GM18519 (cell line): ENCODE data around the gene GHR.
"Not testable (repeated sequence)": the region's sequence is repeated elsewhere in the genome, so short reads cannot be mapped to it uniquely, and the experiment has no call there.

Experiments used
- ATAC-seq: cut with Tn5 transposase; IDR thresholded peaks from one replicate; pipeline ENCODE4 v1.9.1; 2021; ENCODE audit warnings: mild to moderate bottlenecking, moderate library complexity; ENCODE audit not compliant: unreplicated experiment, low FRiP score

GHR gene

DNA sequence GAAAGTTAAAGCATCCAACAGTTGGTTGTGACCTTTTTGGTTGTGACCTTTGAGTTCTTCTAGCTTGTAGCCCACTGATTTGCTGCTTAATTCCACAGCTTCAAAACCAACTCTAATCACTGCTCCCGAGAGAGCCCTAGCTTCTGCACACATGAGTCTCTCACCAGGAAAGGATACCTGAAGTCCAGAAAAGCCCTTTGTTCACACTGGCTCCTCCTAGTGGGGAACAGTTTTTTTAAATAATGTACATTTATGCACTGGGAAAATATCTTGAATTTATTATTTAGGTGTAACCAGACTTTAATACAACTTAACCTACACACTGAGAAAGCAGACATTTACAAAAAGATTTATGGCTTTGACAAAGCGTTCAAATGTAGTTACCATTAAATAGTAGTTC, 213.2 kb downstream of the GHR start:
- ATAC-seq = no peak

DNA sequence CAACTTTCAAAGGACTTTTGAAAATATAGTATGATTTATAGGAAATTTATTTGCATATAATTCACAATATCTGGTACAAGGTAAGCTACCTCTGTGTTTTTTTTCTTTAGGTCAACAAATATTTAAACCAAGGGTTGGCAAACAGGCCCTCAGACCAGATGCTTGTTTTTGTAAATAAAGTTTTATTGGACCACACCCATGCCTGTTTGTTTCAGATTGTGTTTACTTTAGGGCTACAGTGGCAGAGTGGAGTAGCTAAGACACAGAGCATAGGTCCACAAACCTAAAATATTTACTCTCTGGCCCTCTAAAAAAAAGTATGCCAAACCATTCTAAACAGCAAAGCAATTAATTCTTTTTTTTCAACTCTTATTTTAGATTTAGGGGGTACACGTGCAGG, 213.7 kb downstream of the GHR start:
- no peak for ATAC-seq

DNA sequence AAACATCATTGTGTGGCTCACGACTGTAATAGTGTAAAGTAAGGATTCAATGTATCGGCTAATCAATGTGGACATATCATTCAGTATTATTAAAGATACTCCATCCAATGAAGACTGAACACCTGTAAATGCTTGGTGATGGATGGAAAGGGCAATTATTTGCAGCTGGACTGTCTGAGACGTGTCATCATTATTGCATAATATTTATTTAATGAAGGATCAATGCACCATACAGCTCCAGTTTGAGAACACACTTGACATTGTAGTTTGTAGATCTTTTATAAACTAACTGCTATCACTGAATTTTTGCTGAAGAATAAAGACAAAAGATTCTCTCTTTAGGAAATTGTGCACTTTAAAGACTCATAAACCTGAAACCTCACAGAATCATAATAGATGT, 215.7 kb downstream of the GHR start:
- ATAC-seq = no peak

DNA sequence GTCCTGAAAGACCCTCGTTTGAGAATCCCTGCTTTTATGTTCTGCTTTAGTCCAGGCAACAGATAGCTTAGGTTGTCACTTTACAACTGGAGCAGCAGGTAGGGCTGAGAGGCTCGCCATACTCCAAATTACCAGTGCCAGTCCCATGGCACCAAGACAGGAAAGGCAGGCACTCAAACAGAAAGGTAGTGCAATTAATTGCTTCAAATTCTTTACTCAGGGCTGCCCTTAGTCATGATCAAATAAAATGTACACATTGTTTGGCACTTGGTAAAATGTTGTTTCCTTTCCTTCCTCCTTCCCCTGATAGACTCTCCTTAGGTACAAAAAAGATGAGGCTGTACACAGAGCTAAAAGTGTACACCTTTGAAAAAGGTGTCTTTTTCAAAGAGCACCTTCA, 217.6 kb downstream of the GHR start:
- no peak for ATAC-seq

DNA sequence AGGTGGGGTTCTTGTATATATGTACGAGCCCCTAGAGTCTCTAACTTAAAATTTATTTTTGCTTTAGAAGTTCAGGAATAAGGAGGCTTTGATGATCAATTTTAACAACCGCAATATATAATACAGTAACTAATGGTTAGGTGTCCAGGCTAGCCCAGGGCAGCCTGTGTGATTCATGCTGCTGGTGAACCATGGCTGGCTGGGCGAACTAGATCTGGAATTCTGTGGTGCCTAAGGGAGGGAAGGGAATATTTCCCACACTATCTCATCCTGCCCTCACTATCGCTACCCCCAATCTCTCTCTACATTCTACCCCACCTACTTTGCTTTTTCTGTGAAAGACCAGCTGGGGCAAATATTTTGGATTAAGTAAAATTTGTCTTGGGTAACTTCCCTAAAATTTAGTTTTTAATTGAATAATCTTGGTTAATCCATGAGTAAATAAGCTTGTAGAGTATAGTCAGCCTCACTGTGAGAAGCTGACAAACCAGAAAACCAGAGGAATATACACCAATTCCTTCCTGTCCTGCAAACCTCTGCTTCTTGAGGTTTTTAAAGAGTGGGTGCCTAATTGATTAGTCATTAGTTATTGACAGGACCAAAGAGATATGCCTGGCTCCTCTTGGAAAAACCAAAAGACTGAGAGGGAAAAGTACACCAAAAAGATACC, 218.2 kb downstream of the GHR start:
- ATAC-seq = no peak

DNA sequence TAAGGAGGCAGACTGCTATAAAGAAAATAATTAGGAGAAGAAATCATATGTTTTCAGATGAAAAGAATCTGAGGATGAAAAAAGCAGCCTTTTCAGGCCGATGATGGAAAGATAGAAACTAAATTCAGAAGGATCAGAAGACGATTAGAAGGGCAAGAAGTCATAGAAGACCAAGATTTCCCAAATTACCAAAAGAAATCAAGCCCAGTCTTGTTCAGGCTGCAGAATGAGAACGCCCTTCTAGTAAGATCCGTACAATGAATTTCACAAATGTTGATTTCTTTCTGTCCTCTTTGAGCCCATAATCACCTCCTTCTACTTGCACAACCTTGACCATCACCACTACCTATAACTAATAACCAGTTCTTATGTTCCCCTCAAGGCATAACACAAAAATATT, 218.8 kb downstream of the GHR start:
- no peak for ATAC-seq

DNA sequence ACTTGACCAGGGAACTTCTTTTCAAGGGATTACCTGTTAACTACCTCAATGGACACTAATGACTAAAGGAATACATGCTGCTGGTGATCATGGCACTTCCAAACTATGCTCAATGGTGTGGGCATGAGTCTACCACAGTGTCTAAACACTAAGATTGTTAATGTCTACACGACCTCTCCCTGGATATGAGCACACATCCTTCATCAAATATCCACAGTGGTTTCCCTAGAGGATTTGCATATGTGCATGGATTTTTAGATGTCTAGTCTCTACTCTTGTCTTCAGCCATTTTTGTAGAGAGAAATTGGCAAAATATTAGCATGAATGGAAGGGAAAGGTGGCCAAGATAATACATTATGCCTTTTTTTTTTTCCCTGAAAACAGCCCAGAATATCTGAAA, 220.1 kb downstream of the GHR start:
- no peak for ATAC-seq

DNA sequence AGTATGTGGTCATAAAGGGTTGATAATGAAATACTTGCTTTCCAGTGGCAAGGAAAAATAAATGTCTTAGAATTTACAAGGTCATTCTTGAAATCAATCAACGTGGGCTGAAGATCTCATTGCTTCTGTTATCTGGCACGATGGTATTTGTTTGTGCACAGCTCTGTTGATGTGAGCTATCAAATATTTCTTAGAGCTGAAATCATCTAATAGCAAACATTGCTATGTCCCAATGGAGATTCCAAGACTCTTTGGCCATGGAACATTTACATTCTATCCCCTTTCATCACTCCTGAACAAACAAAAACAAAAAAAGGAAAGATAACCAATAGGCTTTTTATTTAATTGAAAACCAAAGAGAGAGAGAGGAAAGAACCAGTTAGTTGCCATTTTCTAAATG, 221.9 kb downstream of the GHR start:
- ATAC-seq = no peak

DNA sequence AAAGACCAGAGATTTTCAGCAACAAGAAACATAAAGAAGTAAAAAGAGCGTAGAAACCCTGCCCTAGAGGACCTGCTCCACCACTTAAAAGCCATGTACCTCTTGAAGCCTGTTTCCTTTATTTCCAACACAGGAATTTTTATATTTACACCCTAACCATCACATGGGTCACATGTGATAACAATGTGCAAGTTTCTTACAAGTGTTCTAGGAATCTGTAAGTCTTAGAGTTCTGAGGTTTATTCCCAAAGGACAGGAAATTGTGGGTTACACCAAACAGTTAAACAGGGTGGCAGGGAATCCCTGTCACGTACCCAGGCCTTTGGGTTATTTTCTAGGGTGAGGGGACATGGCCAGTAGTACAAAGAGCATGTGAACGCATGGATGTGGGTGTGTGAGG, 224.8 kb downstream of the GHR start:
- ATAC-seq = no peak

DNA sequence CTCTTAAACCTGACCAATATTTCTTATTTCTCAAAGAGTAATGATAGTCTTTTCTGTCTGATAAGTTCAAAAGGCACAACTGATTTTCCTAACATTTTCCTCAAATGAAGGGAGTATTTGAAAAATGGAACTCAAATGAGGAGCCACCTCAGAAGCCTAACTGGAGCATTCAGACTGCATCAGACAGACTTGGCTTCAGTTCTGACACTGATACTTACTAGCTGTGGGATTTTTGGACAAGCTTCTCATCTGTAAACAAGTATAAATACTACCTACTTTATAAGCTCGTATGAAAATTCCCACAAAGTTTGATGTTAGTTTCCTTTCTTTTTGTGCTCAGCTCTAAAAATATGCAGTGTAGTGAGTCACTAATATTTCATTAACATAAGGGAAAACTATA, 225.7 kb downstream of the GHR start:
- ATAC-seq = no peak

DNA sequence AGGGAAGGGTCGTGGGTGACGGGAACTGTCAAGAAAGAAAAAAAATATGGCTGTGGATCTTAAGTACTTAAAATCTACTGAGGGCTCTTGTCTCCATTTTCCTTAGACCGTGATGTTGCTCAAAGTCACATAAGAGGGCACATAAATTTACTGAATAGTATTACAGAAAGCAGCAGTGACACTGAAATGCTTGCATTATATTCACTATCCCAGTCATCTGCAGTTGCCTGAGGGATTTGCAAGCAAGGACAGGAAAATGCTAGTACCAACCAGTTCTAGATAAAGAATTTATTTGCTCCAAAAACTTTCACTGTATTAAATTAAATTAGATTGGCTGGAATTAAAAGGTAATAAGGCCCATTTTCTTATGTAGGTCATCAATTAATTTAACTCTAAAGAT, 226.8 kb downstream of the GHR start:
- no peak for ATAC-seq

DNA sequence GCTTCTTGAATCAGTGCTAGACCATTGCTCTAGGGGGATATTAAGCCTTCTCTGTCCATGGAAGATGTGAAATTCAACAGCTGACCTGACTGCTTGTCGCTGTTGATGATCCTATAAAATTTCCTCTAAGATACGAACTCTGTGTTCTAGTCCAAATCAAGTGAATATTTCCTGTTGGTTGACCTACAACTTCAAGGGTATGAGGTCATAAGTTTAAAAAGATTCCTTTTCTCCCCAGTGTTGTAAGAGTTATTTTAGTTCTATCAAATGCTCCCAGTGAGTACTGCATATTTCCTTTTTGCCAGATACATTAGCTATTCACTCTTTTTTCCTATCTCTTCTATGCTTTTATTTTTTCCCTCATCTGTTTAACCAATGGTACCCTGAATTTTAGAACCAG, 230.5 kb downstream of the GHR start:
- no peak for ATAC-seq

DNA sequence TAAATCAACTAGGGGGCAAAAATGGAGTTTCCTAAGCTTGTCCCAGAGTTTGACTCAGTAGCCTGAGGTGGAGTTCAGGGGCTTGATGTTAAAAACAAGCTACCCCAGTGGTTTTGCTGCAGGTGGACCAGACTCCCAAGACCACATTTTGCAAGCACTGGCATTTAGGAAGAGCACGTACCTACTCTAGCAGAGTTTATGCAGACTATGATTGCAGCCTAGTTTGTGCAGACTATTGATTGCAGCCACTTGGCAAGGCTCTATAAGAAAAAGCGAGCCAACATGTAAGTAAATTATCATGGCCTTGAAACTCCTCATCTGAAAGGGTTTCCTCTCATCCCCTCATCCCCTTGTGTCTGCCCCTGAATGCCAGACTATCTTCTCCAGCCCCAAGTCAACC, 231.4 kb downstream of the GHR start:
- no peak for ATAC-seq

DNA sequence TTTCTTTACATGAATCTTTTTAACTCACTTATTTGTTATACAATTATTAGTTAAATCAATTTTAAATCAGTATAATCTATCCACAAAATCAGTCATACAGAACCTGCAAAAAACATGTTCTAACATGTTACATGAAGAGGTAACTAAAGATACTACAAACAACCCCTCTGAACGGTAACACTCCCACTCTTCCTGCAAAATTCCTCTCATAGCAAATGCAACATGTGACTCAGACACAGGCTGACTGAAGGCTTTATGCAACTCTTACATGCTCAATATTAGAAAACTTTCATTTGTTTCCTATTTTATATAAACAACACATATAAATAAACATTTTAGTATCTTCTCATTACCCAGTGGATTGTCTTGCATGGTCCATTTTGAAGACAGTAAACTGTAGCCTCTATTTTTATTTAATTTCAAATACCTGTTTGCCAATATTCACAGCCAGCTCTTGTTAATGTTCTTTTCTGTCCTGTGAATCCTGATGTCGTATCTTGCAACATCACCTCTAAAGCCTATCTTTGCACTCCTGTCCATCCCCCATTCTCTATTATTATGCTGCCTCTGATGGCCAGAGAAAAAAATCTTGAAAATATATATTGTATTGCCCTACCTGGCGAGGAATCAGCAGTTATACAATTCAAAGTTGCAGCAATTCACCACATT, 232.9 kb downstream of the GHR start:
- no peak for ATAC-seq

DNA sequence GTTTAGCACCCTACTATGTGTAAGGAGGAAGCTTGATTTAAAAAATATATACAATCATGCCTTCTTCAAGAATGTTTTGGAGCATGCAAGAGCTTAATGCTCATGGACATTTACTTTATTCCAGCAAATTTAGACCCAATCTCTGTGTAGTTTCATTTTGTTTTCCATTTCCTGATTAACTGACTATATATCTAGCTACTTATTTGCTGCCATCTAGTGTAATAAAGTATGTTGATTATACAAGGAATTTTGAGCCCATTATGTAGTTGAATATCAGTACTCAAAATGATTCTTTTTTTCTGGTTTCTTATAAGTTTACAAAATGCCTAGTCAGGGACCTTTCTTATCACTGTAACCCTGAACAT, 233.4 kb downstream of the GHR start:
- ATAC-seq = no peak

DNA sequence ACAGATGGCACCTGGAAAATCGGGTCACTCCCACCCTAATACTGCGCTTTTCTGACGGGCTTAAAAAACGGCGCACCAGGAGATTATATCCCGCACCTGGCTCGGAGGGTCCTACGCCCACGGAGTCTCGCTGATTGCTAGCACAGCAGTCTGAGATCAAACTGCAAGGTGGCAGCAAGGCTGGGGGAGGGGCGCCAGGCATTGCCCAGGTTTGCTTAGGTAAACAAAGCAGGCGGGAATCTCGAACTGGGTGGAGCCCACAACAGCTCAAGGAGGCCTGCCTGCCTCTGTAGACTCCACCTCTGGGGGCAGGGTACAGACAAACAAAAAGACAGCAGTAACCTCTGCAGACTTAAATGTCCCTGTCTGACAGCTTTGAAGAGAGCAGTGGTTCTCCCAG, 236.6 kb downstream of the GHR start:
- ATAC-seq = not testable (repeated sequence)

DNA sequence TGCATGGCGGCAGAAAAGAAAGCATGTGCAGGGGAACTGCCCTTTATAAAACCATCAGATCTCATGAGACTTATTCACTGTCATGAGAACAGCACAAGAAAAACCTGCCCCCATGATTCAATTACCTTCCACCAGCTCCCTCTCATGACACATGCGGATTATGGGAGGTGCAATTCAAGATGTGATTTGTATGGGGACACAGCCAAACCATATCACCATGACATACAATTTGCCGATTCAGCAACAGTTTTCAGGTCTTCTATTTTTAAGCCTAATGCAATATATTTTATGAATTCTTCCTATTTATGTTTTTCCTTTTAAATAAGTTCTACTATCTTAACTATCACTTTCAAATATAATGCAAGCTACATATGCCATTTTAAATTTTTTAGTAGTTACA, 242.6 kb downstream of the GHR start:
- ATAC-seq = no peak

DNA sequence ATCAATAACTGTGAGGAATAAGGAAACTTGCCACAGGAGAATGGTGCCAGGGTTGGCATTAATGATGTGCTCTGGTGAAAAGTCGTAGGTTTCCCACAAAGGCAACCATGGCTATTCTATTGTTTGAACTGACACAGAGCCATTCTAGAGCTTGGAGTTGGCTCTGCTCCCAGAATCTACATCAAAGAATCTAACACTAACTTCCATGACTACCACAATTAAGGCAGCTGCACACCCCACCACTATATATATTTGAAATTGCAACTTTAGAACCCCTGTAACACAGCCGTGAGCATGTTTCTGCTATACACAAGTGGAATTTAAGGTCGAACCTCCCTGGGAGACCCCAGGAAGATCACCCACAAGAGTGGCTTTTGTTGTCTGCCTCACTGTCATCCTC, 243.6 kb downstream of the GHR start:
- ATAC-seq = no peak

DNA sequence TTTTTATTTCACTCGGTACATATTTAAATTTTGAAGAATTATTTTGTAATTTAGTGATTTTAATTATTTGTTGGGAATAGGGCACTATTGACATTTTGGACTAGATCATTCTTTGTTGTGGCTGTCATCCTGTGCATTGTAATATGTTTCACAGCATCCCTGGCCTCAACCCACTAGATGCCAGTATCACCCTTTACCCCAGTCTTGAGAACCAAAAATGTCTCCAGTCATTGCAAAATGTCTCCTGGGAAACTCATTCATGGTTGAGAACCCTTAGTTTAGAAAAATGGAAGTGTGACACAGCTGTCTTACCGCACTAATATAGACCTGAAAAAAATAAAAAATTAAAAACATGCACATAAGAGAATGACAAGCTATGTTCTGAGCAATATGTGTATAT, 245.0 kb downstream of the GHR start:
- ATAC-seq = no peak

DNA sequence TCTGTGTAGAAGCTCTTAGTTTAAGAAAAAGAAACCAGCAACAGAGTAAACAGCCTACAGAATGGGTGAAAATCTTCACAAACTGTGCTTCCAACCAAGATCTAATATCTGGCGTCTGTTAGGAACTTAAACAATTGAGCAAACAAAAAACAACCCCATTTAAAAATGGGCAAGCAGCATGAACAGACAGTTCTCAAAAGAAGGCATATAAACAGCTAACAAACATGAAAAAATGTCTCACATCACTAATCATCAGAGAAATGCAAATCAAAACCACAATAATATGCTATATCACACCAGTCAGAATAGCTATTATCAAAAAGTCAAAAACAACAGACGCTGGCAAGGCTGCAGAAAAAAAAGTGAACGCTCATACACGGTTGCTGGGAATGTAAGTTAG, 249.7 kb downstream of the GHR start:
- no peak for ATAC-seq

DNA sequence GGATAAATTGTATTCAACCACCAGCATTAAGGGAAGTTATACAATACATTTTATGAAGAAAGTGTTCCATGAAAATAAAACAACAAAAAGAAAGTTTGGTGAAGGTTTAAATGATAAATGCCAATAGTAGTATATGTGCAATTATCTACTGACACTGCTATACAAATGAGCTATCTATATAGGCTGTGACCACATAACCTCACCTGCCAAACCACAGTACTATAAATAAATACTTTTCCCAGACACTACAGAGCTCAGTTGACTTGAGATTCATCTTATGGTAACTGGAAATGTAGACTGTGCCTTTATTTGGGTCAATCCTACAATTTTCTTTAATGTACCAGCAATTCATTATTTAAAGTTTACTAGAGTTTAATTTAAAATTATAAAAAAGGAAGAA, 252.4 kb downstream of the GHR start:
- ATAC-seq = no peak

DNA sequence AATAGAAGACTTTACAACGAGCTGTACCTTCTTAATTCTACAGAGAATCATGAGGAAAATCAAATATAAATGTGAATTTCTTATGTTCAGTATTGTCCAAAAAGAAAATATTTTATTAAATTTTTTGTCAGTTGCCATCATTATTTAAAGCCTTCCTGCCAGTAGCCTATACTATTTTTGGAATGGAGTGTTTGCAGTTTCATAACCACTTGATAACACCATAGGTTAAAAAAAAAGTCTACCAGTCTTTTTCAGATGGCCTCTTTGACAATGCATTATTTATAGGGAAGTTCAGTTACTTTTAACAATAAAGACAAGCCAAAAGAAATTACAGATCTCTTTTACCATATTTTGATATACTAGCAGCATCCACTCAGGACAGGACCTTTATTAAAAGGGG, 253.1 kb downstream of the GHR start:
- no peak for ATAC-seq
